ENCODE results near the gene ZFAND3.

DNA sequence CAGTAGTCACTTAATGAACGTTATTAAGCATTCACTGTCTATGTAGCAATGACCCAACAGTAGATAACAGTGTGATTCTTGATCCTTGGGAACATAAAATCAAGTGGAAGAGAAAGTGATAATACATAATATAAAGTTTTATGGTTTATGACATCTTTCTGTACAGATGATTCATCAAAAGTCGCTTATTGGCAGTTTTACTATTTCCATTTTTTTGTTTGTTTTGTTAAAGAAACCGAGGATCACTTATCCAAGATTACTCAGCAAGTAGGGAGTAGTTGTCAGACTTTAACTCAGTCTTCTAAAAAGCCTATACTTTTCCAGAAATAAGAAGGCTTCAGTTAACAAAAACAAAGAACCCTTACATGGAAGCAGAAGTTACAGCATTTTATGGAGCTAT lies 260.8 kb downstream of the ZFAND3 start:
- TF ChIP-seq POLR2A (IDR thresholded peaks at IDR 0.05; ENCODE audit: low read depth, low read length) (no peak), POLR2AphosphoS5 (IDR thresholded peaks at IDR 0.05; ENCODE audit: low read depth, low read length) (no peak)
